ENCODE measurements around the gene DNAH2.

DNAH2 gene

DNA sequence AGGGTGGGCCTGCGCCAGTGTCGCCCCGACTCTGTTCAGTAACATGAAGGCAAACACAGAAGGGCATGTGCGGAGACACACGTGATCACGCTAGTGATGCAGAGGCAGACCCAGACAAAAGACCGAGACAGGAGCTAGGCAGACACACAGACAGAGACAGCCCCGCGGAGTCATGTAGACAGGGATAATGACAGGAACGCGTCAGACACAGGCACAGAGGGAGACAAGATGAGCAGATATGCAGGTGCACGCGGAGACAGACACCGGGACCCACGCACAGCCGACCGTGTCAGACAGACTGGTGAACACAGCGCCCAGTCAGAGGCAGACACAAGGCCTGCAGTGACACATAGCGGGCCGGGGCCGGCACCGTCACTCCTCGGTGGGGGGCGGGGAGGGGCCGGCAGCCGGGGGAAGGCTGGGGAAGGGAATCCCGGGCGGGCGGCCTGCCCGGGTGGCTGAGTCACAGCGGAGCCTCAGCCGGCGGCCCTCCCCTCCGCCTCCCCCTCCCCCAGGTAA is 123.9 kb downstream of the DNAH2 start:
- peak; percentile 95 for DNase-seq

DNA sequence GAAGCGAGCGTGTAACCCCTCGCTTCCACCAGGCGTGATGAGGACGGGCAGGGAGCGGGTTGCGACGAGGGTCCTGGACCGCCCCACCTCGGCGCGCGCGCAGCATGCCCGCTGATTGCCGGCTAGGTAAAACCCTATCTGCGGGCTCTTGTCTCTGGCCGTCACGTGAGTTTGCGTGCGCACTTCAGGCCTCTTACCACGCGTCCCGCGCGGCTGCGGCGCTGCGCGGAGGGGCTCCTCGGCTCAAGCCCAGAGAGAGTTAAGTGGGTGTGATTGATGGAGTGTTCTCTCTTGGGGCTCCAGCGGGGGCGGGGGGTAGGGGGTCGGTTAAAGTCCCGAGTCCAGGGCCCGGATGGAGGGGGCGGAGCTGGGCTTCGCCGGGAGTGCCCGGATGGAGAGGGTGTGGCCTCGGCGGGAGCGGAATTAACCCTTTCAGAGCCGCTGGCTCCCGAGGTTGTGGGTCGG is 124.4 kb downstream of the DNAH2 start:
- peak; percentile 86 for DNase-seq

DNA sequence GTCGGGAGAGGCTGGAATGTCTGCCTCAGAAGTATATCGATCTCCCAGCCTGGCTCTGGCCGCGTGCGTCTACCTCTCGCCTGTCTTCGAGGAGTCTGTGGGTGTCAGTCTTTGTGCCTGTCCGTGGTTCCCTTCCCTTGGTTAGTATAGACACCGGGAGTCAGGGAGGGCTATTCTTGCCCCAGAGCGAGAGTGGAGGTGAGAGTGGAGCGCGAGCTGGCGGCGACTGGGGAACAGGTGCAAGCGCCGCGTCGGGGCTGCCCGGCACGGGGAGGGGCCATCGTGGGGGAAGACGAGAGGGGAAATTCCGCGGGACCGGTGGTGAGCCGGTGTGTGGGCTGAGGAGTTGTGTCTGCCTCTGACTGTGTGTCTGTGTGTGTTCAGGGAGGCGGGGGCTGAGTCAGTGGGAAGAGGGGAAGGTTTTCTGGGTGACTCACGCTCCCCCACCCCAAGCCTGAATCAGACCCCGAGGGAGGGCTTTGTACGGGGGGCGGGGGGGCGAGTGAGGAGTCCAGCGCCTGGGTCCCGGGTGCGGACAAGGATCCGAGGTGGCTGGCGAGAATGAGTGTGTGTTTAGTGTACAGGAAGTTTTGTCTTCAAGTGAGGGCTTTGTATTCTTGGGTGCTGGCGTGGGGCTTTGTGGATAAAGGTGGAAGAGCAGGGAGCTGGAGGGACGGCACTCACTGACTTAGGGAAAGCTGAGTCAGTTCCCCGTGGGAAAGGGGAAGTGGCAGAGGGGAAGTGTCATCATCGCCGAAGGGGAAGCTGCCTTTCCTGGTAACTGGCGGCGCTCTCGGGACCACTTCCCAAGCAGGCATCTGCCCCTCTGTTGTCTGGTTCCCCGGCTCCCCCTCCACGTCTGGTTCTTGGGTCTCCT is 125.1 kb downstream of the DNAH2 start:
- peak; percentile 99 for DNase-seq

DNA sequence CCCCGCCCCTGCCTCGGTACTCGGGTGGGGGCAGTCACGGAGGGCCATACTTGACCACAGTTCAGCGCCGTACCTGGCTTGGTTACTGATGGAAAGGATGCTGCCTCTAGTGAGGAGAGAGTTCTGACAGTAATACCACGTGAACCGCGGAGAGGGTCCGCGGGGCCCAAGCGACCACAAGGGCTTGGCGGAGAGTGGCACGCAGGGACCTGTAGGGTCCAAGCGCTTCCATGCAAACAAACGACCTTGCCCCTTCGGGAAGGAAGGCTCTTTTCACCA is 125.7 kb downstream of the DNAH2 start:
- no peak for DNase-seq

DNA sequence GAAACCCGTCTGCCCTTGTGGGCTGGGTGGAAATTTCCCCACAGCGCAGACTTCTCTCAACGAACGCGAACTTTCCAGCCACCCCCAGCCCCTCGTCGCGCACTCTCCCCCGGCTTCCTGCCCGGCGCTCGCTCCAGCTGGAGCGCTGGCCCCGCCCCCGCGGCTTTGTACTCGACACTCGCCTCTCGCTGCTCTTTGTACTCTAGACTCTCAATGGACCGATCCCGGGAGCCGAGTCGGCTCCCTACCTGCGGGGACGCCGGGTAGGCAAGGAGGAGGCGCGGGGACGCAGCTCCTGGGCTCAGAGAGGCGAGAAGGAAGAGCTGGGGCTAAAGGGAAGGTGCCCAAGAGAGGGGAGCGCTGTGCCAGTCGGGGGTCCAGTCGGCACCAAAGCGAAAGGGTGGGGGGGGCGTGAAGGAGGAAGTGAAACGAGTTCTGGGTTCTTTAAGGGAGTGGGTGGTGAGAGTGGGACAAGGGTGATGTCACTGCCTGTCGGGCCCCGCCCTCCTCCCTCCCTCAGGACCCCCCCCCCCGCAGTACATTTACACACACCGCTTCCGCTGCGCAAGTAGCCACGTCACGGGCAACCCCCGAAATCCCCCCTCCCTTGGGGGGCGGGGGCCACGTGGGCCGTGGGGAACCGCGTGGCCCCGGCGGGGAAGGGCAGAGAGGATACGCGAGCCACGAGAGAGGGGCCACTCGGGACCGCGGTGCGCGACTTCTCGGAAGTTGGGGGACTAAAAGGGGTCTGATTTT is 126.2 kb downstream of the DNAH2 start:
- DNase-seq = peak; percentile 92

DNA sequence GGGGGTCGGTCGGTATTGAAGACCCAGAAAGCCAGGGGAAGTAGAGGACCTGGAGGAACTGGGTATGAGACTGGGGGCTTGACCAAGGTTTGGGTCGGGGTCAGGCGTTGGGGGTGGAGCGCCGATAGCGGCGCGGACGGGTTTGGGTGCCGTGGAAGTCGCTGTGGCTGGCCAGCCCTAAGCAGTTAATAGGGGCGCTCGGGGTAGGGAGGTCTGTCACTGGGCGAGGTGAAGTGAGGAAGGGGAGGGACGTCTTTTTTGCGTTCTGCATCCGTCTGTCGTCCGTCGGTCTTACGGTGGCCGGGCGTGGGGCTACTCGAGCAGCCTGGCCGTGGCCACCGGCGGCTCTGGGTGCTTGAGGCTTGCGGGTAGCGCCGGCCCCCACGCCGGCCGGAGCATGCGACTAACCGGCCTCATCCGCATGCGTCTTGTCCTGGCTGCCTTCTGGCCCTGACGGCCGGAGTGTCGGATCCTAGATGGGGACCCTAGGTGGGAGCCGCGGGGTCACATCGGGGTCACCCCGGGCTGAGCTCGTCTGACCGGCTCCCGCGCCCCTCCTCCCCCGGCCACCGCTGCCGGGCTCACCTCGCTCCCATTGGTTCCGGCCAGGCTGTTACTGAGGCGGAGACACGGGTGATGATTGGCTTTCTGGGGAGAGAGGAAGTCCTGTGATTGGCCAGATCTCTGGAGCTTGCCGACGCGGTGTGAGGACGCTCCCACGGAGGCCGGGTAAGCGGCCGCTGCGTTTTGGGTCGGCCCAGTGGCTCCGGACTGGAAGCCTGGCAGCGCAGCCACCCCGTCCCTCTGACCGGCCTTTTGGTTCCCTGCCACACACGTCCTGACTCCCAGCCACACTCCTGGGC is 127.0 kb downstream of the DNAH2 start:
- DNase-seq = peak; percentile 87

DNA sequence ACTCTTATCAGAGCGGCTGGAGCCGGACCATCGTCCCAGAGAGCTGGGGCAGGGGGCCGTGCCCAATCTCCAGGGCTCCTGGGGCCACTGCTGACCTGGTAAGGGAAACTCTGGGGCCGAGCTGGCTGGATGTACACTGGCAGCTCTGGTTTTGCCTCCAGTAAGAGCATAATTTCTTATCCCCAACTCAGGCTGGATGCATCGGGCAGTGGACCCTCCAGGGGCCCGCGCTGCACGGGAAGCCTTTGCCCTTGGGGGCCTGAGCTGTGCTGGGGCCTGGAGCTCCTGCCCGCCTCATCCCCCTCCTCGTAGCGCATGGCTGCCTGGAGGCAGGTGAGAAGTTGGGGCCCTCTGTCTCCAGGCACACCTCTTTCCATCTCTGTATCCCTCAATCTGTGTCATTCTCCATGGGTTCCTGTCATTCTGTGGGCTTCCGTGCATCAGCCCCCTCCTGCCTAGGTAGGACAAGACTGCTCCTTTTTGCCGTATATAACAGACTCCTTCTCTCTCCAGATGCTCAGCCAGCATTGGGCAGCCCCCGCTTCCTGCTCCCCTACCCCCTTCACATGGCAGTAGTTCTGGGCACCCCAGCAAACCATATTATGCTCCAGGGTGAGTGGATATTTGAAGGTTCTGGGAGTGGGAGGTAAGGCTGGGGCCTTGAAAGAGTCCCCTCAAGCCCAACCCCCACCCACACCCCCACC is 128.0 kb downstream of the DNAH2 start:
- DNase-seq = no peak

DNA sequence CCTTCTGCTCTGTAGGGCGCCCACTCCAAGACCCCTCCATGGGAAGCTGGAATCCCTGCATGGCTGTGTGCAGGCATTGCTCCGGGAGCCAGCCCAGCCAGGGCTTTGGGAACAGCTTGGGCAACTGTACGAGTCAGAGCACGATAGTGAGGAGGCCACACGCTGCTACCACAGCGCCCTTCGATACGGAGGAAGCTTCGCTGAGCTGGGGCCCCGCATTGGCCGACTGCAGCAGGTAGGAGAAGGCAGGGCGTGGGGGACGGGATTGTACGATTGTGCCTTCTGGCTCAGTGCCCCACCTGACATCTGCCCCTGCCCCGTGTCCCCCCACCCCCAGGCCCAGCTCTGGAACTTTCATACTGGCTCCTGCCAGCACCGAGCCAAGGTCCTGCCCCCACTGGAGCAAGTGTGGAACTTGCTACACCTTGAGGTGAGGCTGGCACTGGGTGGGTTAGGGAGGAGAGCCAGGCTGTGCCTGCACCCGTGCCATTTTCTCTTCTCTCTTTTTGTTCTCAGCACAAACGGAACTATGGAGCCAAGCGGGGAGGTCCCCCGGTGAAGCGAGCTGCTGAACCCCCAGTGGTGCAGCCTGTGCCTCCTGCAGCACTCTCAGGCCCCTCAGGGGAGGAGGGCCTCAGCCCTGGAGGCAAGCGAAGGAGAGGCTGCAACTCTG is 128.7 kb downstream of the DNAH2 start:
- DNase-seq = no peak

DNA sequence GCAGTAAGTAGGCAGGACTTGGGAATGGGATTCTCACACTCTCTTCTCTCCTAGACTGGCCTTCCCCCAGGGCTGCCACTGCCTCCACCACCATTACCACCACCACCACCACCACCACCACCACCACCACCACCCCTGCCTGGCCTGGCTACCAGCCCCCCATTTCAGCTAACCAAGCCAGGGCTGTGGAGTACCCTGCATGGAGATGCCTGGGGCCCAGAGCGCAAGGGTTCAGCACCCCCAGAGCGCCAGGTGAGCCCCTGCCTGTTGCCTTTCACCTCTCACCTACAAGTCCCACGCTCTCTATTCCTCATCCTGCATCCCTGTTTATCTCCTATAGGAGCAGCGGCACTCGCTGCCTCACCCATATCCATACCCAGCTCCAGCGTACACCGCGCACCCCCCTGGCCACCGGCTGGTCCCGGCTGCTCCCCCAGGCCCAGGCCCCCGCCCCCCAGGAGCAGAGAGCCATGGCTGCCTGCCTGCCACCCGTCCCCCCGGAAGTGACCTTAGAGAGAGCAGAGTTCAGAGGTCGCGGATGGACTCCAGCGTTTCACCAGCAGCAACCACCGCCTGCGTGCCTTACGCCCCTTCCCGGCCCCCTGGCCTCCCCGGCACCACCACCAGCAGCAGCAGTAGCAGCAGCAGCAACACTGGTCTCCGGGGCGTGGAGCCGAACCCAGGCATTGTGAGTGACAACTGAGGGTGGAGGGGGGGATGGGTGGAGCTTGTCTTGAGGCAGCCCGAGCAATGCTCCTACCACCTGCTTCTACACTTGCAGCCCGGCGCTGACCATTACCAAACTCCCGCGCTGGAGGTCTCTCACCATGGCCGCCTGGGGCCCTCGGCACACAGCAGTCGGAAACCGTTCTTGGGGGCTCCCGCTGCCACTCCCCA is 129.5 kb downstream of the DNAH2 start:
- no peak for DNase-seq

DNA sequence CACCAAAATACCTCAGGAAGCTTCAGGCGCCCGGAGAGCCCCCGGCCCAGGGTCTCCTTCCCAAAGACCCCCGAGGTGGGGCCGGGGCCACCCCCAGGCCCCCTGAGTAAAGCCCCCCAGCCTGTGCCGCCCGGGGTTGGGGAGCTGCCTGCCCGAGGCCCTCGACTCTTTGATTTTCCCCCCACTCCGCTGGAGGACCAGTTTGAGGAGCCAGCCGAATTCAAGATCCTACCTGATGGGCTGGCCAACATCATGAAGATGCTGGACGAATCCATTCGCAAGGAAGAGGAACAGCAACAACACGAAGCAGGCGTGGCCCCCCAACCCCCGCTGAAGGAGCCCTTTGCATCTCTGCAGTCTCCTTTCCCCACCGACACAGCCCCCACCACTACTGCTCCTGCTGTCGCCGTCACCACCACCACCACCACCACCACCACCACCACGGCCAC is 130.6 kb downstream of the DNAH2 start:
- DNase-seq = no peak

DNA sequence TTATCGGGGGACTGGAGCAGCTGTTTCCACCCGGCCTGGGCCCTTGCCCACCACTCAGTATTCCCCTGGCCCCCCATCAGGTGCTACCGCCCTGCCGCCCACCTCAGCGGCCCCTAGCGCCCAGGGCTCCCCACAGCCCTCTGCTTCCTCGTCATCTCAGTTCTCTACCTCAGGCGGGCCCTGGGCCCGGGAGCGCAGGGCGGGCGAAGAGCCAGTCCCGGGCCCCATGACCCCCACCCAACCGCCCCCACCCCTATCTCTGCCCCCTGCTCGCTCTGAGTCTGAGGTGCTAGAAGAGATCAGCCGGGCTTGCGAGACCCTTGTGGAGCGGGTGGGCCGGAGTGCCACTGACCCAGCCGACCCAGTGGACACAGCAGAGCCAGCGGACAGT is 131.2 kb downstream of the DNAH2 start:
- no peak for DNase-seq

DNA sequence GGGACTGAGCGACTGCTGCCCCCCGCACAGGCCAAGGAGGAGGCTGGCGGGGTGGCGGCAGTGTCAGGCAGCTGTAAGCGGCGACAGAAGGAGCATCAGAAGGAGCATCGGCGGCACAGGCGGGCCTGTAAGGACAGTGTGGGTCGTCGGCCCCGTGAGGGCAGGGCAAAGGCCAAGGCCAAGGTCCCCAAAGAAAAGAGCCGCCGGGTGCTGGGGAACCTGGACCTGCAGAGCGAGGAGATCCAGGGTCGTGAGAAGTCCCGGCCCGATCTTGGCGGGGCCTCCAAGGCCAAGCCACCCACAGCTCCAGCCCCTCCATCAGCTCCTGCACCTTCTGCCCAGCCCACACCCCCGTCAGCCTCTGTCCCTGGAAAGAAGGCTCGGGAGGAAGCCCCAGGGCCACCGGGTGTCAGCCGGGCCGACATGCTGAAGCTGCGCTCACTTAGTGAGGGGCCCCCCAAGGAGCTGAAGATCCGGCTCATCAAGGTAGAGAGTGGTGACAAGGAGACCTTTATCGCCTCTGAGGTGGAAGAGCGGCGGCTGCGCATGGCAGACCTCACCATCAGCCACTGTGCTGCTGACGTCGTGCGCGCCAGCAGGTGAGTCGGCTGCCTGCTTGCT is 131.7 kb downstream of the DNAH2 start:
- DNase-seq = no peak

DNA sequence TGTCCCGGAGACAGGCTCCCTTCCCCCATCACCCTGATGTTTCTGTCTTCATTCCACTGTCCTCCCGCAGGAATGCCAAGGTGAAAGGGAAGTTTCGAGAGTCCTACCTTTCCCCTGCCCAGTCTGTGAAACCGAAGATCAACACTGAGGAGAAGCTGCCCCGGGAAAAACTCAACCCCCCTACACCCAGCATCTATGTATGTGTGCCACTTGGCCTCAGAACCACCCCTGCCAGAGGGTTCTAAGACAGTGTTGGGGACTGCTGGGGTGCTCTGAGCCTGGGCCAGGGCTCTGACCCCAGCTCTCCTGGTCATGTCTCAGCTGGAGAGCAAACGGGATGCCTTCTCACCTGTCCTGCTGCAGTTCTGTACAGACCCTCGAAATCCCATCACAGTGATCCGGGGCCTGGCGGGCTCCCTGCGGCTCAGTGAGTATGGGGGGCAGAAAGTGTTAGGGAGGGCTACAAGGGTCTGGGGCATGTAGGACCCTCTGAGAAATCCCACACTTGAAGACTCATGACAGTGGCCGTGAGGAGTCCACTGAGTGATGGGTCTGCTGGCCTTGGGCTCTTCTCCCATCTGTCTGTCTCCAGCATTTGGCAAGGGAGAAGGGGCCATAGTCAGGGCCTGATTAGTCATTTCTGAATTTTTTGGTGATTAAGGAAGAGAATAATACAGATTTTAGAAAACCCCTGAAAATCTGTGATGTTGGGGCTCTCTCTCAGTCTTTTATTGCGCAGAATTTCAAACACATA is 132.4 kb downstream of the DNAH2 start:
- DNase-seq = no peak

DNA sequence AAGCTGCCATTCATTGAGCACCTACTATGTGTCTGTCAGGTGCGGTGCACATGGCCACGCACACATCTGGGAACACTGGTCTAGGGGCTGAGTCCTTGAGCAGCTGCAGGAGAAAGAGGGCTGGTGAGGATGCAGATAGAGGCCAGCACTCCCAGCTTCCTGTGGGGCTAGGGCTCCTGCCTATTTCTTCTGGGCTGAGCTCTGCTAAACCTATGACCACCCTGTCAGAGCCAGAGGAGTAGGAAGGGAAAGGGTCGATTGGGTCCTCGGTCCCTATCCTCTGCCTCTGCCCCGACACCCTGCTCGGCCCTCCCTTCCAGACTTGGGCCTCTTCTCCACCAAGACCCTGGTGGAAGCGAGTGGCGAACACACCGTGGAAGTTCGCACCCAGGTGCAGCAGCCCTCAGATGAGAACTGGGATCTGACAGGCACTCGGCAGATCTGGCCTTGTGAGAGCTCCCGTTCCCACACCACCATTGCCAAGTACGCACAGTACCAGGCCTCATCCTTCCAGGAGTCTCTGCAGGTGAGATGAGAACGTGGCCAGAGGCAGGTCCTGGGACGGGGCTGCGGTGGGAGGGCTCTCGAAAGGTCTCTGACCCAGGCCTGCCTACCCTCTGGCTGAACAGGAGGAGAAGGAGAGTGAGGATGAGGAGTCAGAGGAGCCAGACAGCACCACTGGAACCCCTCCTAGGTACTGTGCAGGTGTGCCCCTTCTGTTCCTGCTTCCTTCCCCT is 133.3 kb downstream of the DNAH2 start:
- DNase-seq = no peak

DNA sequence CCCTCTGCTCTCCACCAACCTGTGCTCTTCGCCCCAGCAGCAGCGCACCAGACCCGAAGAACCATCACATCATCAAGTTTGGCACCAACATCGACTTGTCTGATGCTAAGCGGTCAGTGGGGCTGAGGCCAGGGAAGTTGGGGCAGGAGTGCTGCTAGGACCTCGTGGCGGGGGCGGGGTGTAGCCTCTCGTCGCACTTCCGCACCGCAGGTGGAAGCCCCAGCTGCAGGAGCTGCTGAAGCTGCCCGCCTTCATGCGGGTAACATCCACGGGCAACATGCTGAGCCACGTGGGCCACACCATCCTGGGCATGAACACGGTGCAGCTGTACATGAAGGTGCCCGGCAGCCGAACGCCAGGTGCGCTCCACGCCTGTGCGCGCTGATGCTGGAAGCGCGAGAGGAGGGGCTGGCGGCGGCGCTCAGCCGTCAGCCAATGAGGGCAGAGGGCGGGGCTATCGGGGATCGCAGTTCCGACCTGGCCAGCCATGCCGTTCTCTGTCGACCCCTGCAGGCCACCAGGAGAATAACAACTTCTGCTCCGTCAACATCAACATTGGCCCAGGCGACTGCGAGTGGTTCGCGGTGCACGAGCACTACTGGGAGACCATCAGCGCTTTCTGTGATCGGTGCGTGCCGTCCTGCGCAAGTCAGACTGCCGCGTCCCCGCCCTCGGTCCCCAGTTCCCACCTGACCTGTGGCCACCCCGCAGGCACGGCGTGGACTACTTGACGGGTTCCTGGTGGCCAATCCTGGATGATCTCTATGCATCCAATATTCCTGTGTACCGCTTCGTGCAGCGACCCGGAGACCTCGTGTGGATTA is 134.1 kb downstream of the DNAH2 start:
- peak; percentile 93 for DNase-seq

DNA sequence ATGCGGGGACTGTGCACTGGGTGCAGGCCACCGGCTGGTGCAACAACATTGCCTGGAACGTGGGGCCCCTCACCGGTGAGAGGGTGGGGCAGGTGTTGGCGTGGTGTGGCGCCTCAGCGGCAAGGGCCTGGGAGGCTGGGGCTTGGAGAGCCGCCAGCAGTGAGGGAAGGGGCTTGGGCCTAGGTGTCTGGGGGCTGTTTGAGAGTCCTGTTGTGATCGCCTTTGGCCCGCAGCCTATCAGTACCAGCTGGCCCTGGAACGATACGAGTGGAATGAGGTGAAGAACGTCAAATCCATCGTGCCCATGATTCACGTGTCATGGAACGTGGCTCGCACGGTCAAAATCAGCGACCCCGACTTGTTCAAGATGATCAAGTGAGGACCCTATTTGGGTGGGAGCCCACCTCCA is 134.7 kb downstream of the DNAH2 start:
- DNase-seq = no peak

DNA sequence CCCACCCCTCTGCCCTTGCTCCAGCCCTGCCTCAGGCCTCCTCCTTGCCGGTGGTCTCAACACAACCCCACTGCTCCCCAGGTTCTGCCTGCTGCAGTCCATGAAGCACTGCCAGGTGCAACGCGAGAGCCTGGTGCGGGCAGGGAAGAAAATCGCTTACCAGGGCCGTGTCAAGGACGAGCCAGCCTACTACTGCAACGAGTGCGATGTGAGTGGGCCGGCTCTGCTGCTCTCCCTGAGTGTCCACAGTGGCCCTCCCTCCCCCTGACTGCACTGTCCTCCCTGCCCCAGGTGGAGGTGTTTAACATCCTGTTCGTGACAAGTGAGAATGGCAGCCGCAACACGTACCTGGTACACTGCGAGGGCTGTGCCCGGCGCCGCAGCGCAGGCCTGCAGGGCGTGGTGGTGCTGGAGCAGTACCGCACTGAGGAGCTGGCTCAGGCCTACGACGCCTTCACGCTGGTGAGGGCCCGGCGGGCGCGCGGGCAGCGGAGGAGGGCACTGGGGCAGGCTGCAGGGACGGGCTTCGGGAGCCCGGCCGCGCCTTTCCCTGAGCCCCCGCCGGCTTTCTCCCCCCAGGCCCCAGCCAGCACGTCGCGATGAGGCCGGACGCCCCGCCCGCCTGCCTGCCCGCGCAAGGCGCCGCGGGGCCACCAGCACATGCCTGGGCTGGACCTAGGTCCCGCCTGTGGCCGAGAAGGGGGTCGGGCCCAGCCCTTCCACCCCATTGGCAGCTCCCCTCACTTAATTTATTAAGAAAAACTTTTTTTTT is 135.6 kb downstream of the DNAH2 start:
- no peak for DNase-seq
